Measurements from ENCODE around the gene HELQ.

GRCh38 chr4:83358410-83358809 is 97.2 kb downstream of the HELQ start:
- TF ChIP-seq CTCF (conservative IDR thresholded peaks at IDR 0.05 in 1 of 2, IDR thresholded peaks at IDR 0.05 in 1 of 2; ENCODE audit: extremely low read depth in 1 of 2, insufficient read depth in 1 of 2, low read depth in 1 of 2, low read length in 2 of 2), result no peak
- no peak for TF ChIP-seq EZH2 (IDR thresholded peaks at IDR 0.05; ENCODE audit: borderline replicate concordance, low read length)

Measured in mammary epithelial cell (primary cell).